ENCODE results near the gene TMEM132E. TPM values are rescaled to one million over a fixed set of nuclear protein-coding genes. Genes with fewer than 3 reads are reported as not detected.

Gene TMEM132E
- total and polyA plus RNA-seq, 2 of the 4 experiments (the other 2 are of a cell fraction), result not detected

GRCh38 chr17:34606763-34607162 lies 27.4 kb downstream of the TMEM132E start:
- Histone ChIP-seq H3K9ac (ENCODE audit: low read depth, low read length) (no peak overlapping the region), H3K18ac (ENCODE audit: low read depth, low read length) (no peak overlapping the region), H3K4me3 (ENCODE audit: insufficient read depth, low read depth, low read length) (no peak overlapping the region), H3K56ac (ENCODE audit: extremely low read depth, insufficient read depth, low read length) (no peak overlapping the region), H2AFZ (replicated peaks; ENCODE audit: low read length, poor library complexity) (no peak overlapping the region), H3K9me1 (ENCODE audit: insufficient read depth, low read length) (no peaks in the 10 kb centered on the region), H3K4me1 (ENCODE audit: control insufficient read depth, insufficient read depth, low read length) (no peaks in the 10 kb centered on the region), H4K5ac (ENCODE audit: low read depth, low read length) (no peak overlapping the region), H2BK15ac (ENCODE audit: low read depth, low read length) (no peak overlapping the region), H3K4ac (ENCODE audit: low read depth, low read length) (no peak overlapping the region), H3K36me3 (ENCODE audit: control insufficient read depth, insufficient read depth, low read length) (no peaks in the 10 kb centered on the region), H4K91ac (ENCODE audit: insufficient read depth, low read depth, low read length) (no peak overlapping the region), H3K23ac (ENCODE audit: low read depth, low read length) (no peak overlapping the region), H2BK120ac (ENCODE audit: low read depth, low read length) (no peak overlapping the region), H2AK5ac (ENCODE audit: low read depth, low read length) (no peak overlapping the region), H3K27me3 (ENCODE audit: control insufficient read depth, insufficient read depth, low read length) (peaks cover 4% of the 10 kb centered on the region), H4K8ac (ENCODE audit: low read depth in 2 of 2, low read length in 2 of 2) (no peak overlapping the region), H2BK20ac (ENCODE audit: low read depth, low read length) (no peak overlapping the region), H4K20me1 (ENCODE audit: insufficient read depth, low read length) (no peaks in the 10 kb centered on the region), H3K79me1 (ENCODE audit: low read depth in 1 of 2, low read length in 2 of 2) (no peaks in the 10 kb centered on the region), H3K14ac (replicated peaks; ENCODE audit: low read depth, low read length) (no peak overlapping the region), H3K4me2 (ENCODE audit: low read depth, low read length) (no peak overlapping the region), H3K9me3 (ENCODE audit: control insufficient read depth, insufficient read depth, low read length) (no peaks in the 10 kb centered on the region), H2BK5ac (ENCODE audit: low read depth, low read length, poor library complexity, severe bottlenecking) (no peak overlapping the region), H2AK9ac (replicated peaks; ENCODE audit: low read depth, low read length, poor library complexity) (no peak overlapping the region), H3K27ac (ENCODE audit: insufficient read depth, low read length) (no peak overlapping the region)
- intact Hi-C loops (cut with micrococcal nuclease), result no loop called here
- no TSS peak for BruUV-seq (replicated peaks)
- WGBS, 2 experiments (ENCODE audit: extremely low coverage in 2 of 2, insufficient read length in 1 of 2), result 10% methylated on average over 2 of the region's 5 CpGs; no CpG with 5 or more reads in 1 of the 2 experiments
- POLR2A ChIA-PET (ENCODE audit: unreplicated experiment), result interaction anchor here (0.6 kb wide), 1 partner anchor 12 kb away, joined by 4 read pairs; no protein-coding TSS in a partner anchor
- TF ChIP-seq MXI1 (IDR thresholded peaks at IDR 0.05; ENCODE audit: borderline replicate concordance, low read depth, low read length) (no peak), NFE2L2 (IDR thresholded peaks at IDR 0.05; ENCODE audit: low read depth, low read length) (no peak), RAD21 (IDR thresholded peaks at IDR 0.05; ENCODE audit: low read length) (no peak), BHLHE40 (IDR thresholded peaks at IDR 0.05; ENCODE audit: low read depth, low read length) (no peak), POLR2A (IDR thresholded peaks at IDR 0.05; ENCODE audit: low read depth, low read length) (no peak), RCOR1 (IDR thresholded peaks at IDR 0.05; ENCODE audit: insufficient replicate concordance, low read length) (no peak), FOS (IDR thresholded peaks at IDR 0.05; ENCODE audit: low read depth, low read length) (no peak), MAZ (IDR thresholded peaks at IDR 0.05; ENCODE audit: borderline replicate concordance, low read depth, low read length) (no peak)
- TF ChIP-seq, protein P1, sequence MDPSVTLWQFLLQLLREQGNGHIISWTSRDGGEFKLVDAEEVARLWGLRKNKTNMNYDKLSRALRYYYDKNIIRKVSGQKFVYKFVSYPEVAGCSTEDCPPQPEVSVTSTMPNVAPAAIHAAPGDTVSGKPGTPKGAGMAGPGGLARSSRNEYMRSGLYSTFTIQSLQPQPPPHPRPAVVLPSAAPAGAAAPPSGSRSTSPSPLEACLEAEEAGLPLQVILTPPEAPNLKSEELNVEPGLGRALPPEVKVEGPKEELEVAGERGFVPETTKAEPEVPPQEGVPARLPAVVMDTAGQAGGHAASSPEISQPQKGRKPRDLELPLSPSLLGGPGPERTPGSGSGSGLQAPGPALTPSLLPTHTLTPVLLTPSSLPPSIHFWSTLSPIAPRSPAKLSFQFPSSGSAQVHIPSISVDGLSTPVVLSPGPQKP (IDR thresholded peaks at IDR 0.05; ENCODE audit: borderline replicate concordance, low read depth, low read length), result no peak
- TF ChIP-seq, protein P2, sequence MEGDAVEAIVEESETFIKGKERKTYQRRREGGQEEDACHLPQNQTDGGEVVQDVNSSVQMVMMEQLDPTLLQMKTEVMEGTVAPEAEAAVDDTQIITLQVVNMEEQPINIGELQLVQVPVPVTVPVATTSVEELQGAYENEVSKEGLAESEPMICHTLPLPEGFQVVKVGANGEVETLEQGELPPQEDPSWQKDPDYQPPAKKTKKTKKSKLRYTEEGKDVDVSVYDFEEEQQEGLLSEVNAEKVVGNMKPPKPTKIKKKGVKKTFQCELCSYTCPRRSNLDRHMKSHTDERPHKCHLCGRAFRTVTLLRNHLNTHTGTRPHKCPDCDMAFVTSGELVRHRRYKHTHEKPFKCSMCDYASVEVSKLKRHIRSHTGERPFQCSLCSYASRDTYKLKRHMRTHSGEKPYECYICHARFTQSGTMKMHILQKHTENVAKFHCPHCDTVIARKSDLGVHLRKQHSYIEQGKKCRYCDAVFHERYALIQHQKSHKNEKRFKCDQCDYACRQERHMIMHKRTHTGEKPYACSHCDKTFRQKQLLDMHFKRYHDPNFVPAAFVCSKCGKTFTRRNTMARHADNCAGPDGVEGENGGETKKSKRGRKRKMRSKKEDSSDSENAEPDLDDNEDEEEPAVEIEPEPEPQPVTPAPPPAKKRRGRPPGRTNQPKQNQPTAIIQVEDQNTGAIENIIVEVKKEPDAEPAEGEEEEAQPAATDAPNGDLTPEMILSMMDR (conservative IDR thresholded peaks at IDR 0.05; ENCODE audit: low read depth, low read length), result no peak
- ATAC-seq (ENCODE audit: low read depth), result no peak
- in situ Hi-C loops (cut with MboI; ENCODE audit: low sequenced_read_pairs), result no loop called here
- DNase-seq, result no peak
- CTCF ChIA-PET, result no interaction called here
- dilution Hi-C loops (cut with HindIII; ENCODE audit: low sequenced_read_pairs, unreplicated experiment), result no loop called here

All from IMR-90 (cell line).